HG03520 (cell line): ENCODE measurements around the gene SNRNP40.

Experiments used
- ATAC-seq: cut with Tn5 transposase; IDR thresholded peaks from one replicate; pipeline ENCODE4 v1.9.1; 2021; ENCODE audit warnings: mild to moderate bottlenecking, moderate library complexity; ENCODE audit not compliant: unreplicated experiment

The SNRNP40 gene

DNA sequence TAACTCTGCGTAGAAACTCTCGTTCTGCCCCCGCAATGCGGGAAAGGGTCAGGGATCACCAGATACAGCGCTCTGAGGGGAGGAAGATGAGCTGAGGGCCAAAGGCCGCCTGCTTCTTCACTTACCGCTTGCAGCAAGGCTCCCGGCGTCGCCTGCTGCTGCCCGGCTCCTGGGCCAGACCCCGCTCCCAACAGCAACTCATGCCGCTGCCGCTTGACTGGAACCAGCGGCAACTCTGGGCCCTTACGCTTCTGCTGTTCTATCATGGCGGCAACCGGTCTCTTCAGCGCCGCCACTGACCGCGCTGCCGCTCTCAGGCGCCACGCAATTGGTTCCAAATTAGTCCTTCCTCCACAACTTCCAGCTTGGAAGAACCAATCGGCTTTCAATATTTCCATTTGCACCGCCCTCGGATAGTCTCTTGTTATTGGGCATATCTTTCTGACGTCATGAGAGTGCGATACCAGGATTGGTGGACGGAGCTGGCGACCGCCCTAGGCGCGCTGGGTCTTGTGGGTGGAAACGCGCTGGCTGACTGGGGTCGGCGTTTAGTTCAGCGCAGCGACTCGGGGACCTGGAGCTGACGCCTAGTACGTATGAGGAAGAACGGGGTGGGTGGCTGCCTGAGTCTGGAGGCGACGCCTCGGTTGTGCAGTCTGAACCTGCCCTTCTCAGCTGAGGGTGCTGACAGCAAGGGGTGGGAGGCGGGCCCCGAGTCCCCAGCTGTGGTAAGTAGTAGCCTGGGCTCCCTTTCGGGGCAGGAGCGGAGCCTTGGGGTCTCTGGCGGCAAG lies at the start of gene SNRNP40, which contains the start of gene ZCCHC17:
Gene SNRNP40 (minus strand): TSS at position 303 of the 791 bp plus-strand sequence. CDS start 37 bp downstream, at position 266.
Gene ZCCHC17 (plus strand): TSS at position 547 of the 791 bp plus-strand sequence. CDS start 13,067 bp downstream, outside the sequence.
- ATAC-seq: peak; percentile 95

DNA sequence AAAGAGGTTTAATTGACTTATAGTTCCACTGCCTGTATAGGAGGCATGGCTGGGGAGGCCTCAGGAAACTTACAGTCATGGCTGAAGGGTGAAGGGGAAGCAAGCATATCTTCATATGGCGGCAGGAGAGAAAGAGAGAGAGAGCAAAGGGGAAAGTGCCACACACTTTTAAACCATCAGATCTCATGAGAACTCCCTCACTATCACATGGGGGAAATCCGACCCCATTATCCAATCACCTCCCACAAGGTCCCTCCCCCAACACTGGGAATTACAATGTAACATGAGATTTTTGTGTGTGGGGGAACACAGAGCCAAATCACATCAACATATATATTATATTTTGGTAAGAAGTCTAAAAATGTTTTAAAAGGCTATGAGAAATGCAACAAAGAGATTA lies 49.0 kb upstream of the SNRNP40 start:
- ATAC-seq: no peak

DNA sequence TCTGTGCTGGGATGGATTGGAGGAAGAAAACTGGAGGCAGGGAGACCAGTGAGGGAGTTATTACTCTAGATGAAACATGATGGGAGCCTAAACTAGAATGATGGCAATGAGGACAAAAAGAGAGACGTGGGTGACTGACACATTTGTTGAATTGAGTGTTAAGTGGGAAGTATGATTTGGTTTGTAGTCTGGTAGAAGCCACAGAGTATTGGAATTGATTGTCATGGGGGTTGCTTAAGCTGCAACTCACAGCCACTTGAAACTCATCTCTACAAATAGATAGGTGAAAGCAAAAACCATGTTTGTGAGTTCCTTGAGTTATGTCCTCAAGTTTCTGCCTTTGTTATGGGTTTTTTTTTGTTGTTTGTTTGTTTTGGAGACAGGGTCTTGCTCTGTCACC lies 47.9 kb upstream of the SNRNP40 start:
- ATAC-seq: no peak

DNA sequence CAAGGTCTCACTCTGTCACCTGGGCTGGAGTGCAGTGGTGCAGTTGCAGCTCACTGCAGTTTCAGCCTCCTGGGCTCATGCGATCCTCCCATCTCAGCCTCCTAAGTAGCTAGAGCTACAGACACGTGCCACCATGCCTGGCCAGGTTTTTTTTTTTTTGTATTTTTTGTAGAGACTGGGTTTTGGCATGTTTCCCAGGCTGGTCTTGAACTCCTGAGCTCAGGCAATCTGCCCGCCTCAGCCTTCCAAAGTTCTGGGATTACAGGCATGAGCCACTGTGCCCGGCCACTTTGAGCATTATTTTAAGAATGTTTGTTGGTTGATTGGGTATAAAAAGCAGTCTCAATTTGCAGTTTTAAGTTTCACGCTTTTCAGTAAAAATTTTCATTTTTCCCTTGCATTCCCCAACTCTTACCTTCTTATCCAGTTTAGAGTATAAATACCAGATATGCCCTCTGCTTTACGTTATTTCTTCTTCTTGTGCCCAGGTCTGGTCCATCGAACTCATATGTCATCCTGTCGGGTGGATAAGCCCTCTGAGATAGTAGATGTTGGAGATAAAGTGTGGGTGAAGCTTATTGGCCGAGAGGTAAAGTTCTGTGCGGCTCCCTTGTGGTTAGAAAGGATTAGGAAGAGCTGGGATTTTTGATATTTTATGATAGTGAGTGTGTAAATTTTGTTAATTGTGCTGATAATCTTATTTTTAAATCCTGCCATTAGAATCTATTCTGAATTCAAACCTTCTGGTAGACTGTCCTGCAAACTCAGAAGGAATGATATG lies 40.3 kb upstream of the SNRNP40 start:
- ATAC-seq: no peak

DNA sequence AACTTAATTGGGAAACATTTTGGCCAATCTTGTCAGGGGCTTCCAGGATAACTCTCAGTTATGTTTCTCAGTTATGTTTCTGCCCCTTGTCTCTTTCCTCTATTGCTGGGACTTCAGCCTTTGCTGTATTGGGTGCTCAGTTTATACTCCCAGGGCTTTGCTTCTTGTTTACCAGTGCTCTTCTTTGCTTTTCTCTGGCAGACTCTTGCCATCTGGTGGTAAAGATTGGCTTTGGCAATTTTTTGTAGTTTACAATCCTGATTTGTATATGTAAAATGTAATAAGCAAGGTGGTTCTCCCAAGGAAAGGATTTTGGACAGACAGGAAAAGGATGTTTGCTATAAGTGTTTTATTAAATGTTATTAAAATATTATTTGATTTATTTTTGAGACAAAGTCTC lies 38.4 kb upstream of the SNRNP40 start:
- no peak for ATAC-seq

DNA sequence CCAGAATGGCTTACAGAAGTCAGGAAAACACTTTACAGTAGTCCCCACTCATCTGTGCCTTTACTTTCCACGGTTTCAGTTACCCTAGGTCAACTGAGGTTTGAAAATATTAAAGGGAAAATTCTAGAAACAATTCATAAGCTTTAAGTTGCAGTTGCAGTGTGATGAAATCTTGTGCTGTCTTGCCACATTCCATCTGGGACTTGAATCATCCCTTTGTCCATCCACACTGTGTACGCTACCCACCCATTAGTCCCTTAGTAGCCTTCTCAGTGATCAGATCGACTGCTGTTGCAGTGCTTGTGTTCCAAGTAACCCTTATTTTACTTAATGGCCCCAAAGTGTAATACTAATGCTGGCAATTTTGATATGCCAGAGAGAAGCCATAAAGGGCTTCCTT lies 30.8 kb upstream of the SNRNP40 start:
- no peak for ATAC-seq

DNA sequence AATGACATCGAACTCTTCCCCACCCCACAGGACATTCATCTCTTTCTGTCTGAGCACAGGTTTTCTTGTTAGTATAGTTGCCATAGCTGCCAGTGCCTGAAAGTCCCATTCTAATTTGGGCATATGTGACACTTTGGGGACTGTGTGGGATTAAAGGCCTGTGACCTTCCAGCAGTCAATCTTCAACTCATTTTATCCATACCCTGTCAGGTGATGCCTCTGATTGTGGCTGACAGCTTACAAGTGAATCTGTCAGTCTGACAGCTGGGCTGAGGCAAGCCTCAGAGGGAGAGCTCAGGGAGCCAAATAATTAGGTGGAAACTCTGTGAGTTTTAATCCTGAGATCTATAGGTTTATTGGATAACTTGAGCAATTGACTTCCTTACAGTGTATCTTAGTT lies 29.9 kb upstream of the SNRNP40 start:
- no peak for ATAC-seq

DNA sequence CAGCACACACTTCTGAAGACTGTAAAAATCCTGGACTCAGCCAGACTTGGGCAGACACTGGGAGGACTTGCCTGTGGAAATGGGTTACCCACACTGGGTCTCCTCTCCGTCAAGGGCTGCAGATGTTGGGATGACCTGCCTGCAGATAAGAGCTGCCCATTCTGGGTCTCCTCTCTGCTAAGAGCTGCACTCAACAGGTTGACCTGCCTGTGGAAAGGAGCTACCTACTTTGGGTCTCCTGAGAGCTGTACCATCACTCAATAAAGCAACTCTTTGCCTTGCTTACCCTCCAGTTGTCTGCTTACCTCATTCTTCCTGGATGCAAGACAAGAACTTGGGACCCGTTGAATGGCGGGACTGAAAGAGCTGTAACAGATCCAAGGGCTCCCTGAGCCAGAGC lies 28.4 kb upstream of the SNRNP40 start:
- ATAC-seq: no peak

DNA sequence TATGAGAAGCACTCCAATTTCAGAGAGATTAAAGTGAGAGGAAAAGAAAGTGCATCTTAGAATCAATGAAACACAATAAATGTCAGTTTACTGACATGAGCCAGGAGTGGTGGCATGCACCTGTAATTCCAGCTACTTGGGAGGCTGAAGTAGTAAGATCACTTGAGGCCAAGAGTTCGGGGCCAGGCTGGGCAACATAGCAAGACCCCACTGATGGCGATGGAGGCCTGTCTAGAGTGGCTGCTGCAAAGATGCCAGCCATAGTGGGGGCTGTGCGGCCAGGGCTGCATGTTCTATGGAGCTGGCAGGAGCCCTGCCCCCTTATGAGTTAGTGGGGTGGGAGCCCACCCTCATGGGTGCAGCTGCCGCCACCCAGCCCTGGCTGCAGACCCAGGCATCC lies 27.5 kb upstream of the SNRNP40 start:
- no peak for ATAC-seq

DNA sequence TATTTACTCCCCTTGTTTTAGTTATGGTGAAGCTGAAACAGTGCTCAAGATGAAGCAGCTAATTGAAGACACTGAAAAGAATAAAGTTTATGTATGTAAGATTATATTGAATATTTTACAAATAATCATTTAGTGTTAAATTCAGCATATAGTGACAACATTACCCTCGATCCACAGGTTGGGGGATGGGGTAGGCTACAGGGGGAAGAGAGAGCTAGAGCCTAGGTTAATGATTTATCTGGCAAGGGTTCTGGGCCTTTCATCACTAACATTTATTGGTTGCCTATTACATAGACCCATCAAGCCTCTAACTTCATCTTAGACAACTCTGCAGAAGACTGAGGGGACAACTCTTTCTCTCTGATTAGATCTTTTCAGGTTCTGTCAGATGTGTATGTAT lies 21.6 kb upstream of the SNRNP40 start:
- no peak for ATAC-seq

DNA sequence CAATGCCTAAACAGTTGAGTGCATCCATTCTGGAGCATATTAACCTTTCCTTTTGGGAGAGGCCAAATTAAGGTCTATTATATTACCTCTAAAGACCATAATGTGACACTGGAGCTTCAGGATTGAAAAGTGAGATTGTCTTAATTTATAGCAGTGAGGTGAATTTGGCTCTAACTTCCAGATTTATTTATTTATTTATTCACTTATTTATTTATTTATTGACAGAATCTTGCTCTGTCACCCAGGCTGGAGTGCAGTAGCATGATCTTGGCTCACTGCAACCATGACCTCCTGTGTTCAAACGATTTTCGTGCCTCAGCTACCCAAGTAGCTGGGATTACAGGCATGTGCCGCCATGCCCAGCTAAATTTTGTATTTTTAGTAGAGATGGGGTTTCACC lies 19.3 kb upstream of the SNRNP40 start:
- no peak for ATAC-seq

DNA sequence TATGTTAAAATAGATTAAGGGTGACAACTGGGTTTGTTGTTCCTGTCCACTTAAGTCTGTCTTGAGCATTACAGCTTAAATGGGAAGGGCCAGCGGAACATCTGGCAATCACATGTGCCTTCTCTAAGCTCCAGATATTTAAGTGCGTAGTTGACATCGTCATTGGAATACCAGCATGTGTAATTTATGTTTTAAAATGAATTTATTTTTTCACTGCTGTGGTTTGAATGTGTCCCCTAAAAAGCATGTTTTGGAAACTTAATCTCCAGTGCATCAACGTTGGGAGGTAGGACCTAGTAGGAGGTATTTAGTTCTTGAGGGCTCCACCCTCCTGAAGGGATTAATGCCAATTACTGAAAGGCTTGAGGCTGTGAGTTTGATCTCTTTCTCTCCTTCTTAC lies 13.6 kb upstream of the SNRNP40 start:
- ATAC-seq: no peak

DNA sequence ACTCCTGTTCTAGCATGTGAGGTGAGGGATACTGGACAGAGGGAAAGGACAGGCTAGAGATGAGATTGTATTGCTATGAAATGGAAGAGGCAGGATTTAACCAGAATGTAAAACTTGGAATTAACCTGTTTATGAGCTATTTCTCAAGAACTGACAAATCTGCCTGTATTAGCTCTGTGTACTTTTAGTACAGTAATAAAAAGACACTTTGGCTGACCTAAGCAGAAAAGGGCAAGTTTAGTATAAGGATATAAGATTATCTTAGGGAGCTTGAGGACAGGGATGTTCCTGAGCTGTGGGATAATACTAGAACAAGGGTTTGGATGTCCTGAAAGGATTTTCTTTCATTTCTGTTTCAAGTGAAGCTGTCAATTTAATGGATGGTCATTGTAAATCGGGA lies 11.4 kb upstream of the SNRNP40 start:
- no peak for ATAC-seq

DNA sequence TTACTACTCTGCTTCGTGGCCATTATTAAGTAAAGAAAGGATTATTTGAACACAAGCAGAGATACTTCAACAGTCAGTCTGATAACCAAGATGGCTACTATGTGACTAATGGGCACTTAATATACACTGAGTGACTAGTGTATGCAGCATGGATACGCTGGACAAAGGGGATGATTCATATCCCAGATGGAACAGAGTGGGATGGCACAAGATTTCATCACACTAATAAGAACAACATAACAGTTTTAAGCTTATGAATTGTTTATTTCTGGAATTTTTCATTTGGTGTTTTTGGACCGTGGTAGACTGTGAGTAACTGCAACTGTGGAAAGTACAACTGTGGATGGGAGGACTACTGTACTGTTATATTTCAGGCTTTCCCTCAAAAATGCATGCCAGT lies 9.7 kb upstream of the SNRNP40 start:
- no peak for ATAC-seq

DNA sequence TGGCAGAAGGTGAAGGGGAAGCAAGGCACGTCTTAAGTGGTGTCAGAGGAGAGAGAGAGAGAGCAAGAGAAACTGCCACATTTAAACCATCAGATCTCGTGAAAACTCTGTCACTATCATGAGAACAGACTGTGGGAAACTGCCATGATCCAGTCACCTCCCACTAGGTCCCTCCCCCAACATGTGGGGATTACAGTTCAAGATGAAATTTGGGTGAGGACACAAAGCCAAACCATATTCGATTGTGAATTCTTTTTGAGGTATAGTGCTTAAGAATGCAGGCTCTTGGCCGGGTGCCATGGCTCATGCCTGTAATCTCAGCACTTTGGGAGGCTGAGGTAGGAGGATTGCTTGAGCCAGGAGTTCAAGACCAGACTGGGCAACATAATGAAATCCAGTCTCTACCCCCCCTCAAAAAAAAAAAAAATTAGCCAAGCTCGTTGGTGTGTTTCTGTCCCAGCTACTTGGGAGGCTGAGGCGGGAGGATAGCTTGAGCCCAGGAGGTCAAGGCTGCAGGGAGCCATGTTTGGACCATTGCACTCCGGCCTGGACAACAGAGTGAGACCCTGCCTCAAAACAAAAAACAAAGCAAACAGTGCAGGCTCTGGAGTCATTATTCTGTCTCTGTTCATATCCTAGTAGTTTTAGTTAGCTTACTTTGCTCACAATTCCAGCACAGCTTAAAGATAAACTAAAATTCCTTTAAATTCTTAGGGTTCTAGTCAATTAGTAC lies 6.3 kb upstream of the SNRNP40 start:
- no peak for ATAC-seq

DNA sequence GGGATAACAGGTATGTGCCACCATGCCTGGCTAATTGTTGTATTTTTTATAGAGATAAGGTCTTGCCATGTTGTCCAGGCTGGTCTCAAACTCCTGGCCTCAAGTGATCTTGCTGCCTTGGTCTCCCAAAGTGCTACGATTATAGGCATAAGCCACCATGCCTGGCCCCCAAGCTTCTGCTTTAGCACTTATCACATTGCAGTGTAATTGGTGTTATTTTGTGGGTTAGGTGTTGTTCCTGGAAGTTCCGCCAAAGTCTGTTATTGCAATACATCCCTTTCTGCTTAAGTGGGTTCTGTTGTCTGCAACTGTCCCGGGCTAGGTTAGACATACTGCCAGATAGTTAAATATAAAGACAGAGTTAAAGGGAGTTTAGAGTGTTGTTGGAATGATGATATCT lies 3.6 kb upstream of the SNRNP40 start:
- no peak for ATAC-seq

DNA sequence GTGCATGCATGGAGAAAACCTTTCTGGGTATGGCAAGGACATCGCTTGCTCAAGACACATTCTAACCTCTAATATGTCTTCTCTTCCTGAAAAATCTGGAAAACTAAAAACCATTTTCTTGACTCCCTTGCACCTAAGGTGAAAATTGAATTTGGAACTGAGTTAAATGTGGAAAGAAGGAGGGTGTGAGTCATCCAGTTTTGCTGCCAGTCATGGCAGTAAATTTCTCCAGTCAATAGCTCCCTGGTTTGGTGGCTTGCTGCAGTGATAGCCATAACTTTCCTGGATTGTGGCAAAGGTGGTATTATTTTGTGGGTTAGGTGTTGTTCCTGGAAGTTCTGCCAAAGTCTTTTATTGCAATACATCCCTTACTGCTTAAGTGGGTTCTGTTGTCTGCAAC lies 2.8 kb upstream of the SNRNP40 start:
- no peak for ATAC-seq

DNA sequence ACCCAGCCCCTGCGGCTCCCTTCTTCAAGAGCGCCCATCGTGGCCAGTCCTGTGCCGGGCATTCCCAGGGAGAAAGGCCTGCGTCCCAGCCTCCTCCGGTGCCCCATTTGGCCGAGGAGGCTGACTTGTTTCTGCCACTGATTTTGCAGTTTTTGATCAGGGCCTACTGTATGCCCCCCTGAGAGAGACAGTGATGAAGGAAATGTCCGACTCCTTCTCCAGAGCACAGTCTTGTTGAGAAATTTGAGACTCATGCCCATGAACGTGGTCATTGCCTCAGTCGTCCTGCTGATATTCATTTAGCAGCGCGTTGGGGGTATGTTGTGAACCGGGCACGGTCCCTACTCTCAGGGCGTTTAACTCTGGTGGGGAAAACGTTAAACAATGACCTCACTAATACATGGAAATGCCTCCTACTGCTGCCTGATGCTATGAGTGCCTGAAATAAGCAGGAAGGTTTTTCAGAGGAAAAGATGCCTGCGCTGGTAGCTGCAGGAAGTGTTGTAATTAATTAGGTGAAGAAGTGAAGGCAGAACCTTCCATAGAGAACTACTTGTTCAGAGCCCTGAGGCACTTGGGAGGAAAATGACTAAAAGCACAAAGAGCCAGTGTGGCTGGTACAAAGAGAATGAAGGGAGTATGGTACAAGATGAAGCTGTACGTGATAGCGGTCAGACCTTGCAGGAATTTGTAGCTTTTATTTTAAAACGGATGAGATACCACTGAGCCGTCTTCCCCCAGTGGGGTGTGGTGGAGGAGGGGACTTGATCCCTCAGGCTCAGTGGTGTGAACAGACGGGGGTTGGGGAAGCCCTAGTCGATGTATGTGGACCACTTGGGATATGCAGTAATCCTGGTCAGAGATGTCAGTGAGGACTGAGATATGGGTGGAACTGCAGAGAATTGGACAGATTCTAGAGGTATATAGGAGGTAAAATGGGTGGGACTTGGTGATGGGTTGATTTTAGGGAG lies 974 bp upstream of the SNRNP40 start:
- no peak for ATAC-seq

DNA sequence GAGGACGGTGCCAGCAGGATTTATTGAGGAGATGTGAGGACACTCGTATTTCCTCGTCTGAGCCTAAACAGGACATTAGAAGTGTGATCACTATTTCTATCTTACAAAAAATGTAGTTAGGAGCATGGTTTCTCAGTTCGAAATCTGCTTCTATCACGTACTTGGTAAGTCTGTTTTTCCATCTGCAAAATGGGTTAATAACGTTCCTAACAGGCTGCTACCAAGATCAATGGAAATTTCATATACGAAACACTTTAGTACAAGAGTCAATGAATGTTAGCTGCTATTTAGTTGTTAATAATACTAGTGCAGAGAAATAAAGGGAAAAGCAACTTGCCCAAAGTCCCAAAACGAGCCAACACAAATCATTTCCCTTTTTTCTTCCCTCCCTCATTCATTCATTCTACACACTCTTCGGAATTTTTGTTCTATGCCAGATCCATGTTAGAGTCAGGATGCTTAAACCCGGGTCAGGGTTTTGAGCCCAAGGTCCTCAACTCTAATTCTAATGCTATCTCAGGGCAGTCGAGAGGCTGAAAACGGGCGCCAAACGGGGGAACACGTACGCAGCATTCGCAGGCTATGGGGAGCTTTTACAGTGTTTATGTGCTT lies 608 bp downstream of the SNRNP40 start:
- no peak for ATAC-seq

DNA sequence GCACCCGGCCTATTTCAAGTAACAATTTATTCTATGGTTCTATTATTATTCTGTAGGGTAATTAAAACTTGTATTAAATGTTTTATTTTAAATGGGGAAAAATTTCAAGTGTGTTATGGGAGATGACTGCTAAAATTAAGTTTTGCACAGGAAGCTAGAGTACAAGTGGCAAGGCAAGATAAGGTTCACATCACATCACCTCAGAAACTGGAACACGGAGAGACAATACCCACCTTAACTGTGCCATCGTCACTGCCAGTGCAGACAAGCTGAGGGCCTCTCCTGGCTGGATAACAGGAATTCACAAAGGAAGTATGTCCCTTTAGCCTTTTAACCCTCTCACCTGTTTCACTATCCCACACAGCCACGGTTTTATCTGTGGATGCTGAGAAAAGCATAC lies 7.6 kb downstream of the SNRNP40 start:
- no peak for ATAC-seq
